Stomach (tissue), 9 donors: Measurements from ENCODE around the gene SORCS2. TPM values are rescaled to one million over a fixed set of nuclear protein-coding genes. Genes with fewer than 3 reads are reported as not detected.

ENCODE experiments used
- DNase-seq, 2 donors: peaks; one replicate each; pipeline versions ENCODE4 v3.0.0 to v3.0.0-alpha.2; 2013 to 2019
- H3K27ac ChIP-seq, 5 donors: fragments of 200-600 bp in 4 of 5; sonication (generic) in 4 of 5; one replicate each; pipeline ENCODE4 v1.5.1; 2013 to 2019; ENCODE audit warnings: mild to moderate bottlenecking in 1 of 5, moderate library complexity in 1 of 5
- H3K27me3 ChIP-seq, 3 donors: fragments of 200-600 bp; sonication (generic); one replicate each; pipeline ENCODE4 v1.5.1; 2017 to 2019; ENCODE audit warnings: mixed run types in 1 of 3
- H3K36me3 ChIP-seq, 4 donors: fragments of 200-600 bp; sonication (generic); 1 replicate in 3 of 4; 2 replicates in 1 of 4; pipeline ENCODE4 v1.5.1; 2016 to 2019
- H3K4me1 ChIP-seq, 4 donors: fragments of 200-600 bp; sonication (generic); one replicate each; pipeline ENCODE4 v1.5.1; 2016 to 2019
- H3K4me3 ChIP-seq, 4 donors: fragments of 200-600 bp; sonication (generic) in 3 of 4; one replicate each; pipeline ENCODE4 v1.5.1; 2016 to 2019; ENCODE audit warnings: mild to moderate bottlenecking in 1 of 4
- H3K9me3 ChIP-seq, 4 donors: fragments of 200-600 bp; sonication (generic); one replicate each; pipeline ENCODE4 v1.5.1; 2016 to 2019
- EP300 ChIP-seq: sonication (generic); formaldehyde crosslinking; IDR thresholded peaks from one replicate; pipeline ENCODE4 v1.6.1; 2017; ENCODE audit warnings: antibody characterized with exemption
- POLR2A ChIP-seq, 4 donors: fragments of 450-650 bp; IDR thresholded peaks; one replicate each; pipeline ENCODE4 v1.6.1; 2016; ENCODE audit warnings: antibody characterized with exemption in 4 of 4, control low read depth in 2 of 4, mild to moderate bottlenecking in 1 of 4, moderate library complexity in 1 of 4
- POLR2AphosphoS5 ChIP-seq, 3 donors: sonication (generic); formaldehyde crosslinking; IDR thresholded peaks; one replicate each; pipeline ENCODE4 v1.6.1; 2016; ENCODE audit warnings: antibody characterized with exemption in 3 of 3
- WGBS, 5 donors: extraction: QIAGEN DNeasy Blood & Tissue Kit in 3 of 5; methylation state at CpG; one replicate each; pipeline versions ENCODE4 v1.1.5 to v1.1.7; 2013 to 2018; 5-methylcytosine and 5-hydroxymethylcytosine counted together
- intact Hi-C: fragments of 100-400 bp; cut with DNase I; formaldehyde crosslinking; loops from one replicate; pipeline ENCODE4 v1.15.1; 2023; ENCODE audit warnings: low total_unique reads
- polyA plus RNA-seq, 3 donors: library from polyadenylated mRNA; stranded (reverse); fragments of 200-250 nt; gene quantifications; one replicate each; pipeline ENCODE4 v1.2.3, GENCODE V29; 2013
- total RNA-seq, 5 donors: library from RNA; depleted of rRNA; stranded (reverse); fragments of >200 nt; gene quantifications; one replicate each; pipeline versions ENCODE4 v1.1.0 to v1.2.3, GENCODE V29; 2014 to 2016
- TF ChIP-seq, protein P1 (sequence below), 7 experiments: fragments of 450-650 bp in 4 of 7; fragments of 200-600 bp in 3 of 7; sonication (generic) in 3 of 7; IDR thresholded peaks; one replicate each; pipeline ENCODE4 v1.5.1; 2016 to 2019; ENCODE audit warnings: antibody characterized with exemption in 7 of 7, control low read depth in 2 of 7, mild to moderate bottlenecking in 1 of 7
- donor health status: healthy with polysubstance abuse.
- donor health status: Bipolar disorder and iron deficiency.
- donor health status: healthy.

The SORCS2 gene
- total and polyA plus RNA-seq, 8 donors: under 0.01 to 13.0 (median 0.50) TPM; not detected in 1

DNA sequence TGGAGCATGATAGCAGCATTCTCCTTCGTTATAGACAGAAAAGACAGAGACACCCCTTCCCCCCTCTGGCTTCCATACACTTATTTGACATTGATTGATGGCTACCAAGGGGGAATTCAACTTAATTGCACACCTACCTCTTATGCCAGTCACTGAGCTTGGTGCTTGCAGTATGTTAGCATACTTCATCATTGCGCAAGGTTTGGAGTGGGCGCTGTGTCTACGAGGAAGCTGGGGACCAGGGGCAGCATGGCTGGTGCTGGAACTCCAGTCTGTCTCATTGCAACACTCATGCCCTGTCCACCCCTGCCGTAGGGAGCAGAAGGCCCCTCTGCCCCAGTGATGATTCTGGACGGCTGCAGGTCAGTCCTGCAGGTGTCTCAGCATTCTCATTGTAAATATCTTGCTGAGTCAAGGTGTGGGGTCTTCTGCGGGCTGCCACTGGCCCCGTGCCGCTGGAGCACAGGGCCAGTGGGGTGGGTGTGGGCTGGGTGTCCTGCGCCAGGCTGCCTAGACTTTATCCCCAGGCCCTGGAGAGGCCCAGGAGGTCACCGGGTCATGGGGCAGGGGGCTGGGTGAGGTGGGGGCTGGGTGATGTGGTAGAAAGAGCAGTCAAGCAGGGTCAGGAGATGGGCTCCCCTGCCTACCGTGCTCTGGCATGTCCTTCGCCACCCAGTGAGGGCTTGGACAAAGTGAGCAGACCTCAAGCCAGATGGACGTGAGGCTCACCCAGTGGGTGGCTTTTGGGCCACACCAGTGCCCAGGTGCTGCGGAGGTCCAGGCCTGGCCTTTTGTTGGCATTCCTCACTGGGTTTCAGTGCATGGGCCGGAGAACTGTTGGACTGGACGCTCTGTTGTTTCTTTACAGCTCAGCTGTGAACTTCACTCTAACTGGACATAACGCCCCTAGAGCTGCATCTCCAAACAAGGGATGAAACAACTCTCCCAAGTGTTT lies 156.9 kb downstream of the SORCS2 start:
- no peak overlapping the region for H3K4me3 ChIP-seq
- WGBS, 5 donors: 77 to 88% (median 81%) methylated on average over 10 to 18 of the region's 18 CpGs
- no peak for DNase-seq
- peaks cover 0 to 18% (median 14%) of the 10 kb centered on the region in 4 donors for H3K9me3 ChIP-seq
- H3K27me3 ChIP-seq: peaks cover 0 to 14% (median 0%) of the 10 kb centered on the region in 3 donors
- TF ChIP-seq POLR2A (IDR thresholded peaks at IDR 0.05) (no peak), POLR2AphosphoS5 (IDR thresholded peaks at IDR 0.05) (no peak), EP300 (no peak)
- TF ChIP-seq, protein P1, sequence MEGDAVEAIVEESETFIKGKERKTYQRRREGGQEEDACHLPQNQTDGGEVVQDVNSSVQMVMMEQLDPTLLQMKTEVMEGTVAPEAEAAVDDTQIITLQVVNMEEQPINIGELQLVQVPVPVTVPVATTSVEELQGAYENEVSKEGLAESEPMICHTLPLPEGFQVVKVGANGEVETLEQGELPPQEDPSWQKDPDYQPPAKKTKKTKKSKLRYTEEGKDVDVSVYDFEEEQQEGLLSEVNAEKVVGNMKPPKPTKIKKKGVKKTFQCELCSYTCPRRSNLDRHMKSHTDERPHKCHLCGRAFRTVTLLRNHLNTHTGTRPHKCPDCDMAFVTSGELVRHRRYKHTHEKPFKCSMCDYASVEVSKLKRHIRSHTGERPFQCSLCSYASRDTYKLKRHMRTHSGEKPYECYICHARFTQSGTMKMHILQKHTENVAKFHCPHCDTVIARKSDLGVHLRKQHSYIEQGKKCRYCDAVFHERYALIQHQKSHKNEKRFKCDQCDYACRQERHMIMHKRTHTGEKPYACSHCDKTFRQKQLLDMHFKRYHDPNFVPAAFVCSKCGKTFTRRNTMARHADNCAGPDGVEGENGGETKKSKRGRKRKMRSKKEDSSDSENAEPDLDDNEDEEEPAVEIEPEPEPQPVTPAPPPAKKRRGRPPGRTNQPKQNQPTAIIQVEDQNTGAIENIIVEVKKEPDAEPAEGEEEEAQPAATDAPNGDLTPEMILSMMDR (IDR thresholded peaks at IDR 0.05): no peak
- H3K4me1 ChIP-seq: no peaks in the 10 kb centered on the region
- H3K36me3 ChIP-seq: no peaks in the 10 kb centered on the region
- no peak overlapping the region for H3K27ac ChIP-seq
- intact Hi-C loops: no loop called here

DNA sequence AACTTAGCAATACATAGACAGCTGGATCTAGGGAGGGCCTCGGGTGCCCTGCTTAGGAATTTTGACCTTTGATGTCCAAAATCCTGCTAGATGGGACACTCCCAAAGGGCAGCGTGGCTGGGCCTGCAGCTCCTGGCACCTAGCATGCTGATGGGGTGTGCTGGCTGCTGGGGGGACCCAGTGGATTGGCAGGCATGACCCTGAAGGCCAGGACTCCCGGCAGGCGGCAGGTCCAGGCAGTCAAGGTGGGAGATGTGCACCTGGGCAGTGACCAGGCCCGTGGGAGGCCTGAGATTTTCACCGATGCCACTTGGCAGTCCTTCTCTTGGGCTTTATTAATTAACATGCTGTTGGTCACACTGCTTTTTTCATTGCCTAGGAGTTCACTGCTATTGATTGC lies 158.1 kb downstream of the SORCS2 start:
- no peak for DNase-seq
- 69 to 81% (median 75%) methylated on average over 5 to 6 of the region's 6 CpGs for WGBS, 5 donors
- H3K27me3 ChIP-seq: peaks cover 0 to 14% (median 0%) of the 10 kb centered on the region in 3 donors
- H3K36me3 ChIP-seq: no peaks in the 10 kb centered on the region
- TF ChIP-seq EP300: no peak
- no peaks in the 10 kb centered on the region for H3K4me1 ChIP-seq
- H3K27ac ChIP-seq: no peak overlapping the region
- intact Hi-C loops: no loop called here
- H3K4me3 ChIP-seq: no peak overlapping the region
- H3K9me3 ChIP-seq: peaks cover 0 to 18% (median 14%) of the 10 kb centered on the region in 4 donors

DNA sequence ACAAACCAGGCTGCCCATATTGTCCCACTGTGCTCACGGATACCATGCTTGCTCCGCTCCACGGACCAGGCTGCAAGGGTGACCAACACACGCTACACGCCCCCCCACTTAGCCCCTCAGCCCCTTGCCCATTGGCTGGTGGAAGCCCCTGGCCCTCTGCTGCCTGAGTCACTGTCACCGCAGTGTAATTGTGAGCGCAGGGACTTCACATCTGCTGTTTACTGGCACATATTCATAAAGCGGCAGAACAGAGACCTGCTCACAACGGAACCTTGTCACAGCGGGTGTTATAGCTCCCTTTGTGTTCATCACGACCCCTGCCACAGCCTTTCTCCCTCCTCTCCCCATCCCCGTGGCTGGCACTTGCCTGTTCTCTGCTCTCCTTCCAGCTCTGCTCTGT lies 158.7 kb downstream of the SORCS2 start:
- TF ChIP-seq, protein P1 (IDR thresholded peaks at IDR 0.05): no peak
- no peak for TF ChIP-seq POLR2AphosphoS5 (IDR thresholded peaks at IDR 0.05)
- WGBS, 5 donors: 56 to 74% (median 63%) methylated on average over 11 to 12 of the region's 12 CpGs

DNA sequence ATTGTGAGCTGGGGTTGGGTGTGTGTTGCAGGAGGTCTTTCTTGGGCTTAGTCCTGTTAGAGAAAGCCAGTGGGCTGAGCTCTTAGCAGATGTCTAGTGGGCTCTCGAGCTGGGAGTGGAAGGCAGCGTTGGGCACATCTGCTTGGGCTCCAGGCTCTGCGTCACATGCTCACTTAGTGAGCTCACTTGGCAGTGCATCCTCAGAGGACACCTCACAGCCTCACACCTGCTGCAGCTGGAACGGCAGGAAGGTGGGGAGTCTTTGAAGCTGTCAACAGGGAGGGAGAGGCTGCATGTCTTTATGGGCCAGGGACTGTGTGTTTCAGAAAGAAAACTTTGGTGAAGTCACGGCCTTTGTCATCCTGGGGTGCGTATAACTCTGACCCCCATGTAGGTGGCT lies 160.1 kb downstream of the SORCS2 start:
- Histone ChIP-seq H3K36me3 (no peaks in the 10 kb centered on the region), H3K27ac (no peak overlapping the region), H3K9me3 (no peaks in the 10 kb centered on the region), H3K4me1 (no peaks in the 10 kb centered on the region), H3K27me3 (peaks cover 0 to 14% (median 0%) of the 10 kb centered on the region in 3 donors), H3K4me3 (no peak overlapping the region)
- DNase-seq: no peak
- 68 to 81% (median 80%) methylated on average over 6 of the region's 6 CpGs for WGBS, 5 donors
- intact Hi-C loops: no loop called here
- TF ChIP-seq, protein P1 (IDR thresholded peaks at IDR 0.05): no peak
- no peak for TF ChIP-seq EP300
- TF ChIP-seq POLR2AphosphoS5 (IDR thresholded peaks at IDR 0.05): no peak
- TF ChIP-seq POLR2A (IDR thresholded peaks at IDR 0.05): no peak

More for the DNA sequence above, 158.7 kb downstream of the SORCS2 start:
- no peak for DNase-seq
- no peaks in the 10 kb centered on the region for H3K4me1 ChIP-seq
- H3K9me3 ChIP-seq: peaks cover 0 to 12% (median 11%) of the 10 kb centered on the region in 4 donors
- H3K27ac ChIP-seq: no peak overlapping the region
- H3K4me3 ChIP-seq: no peak overlapping the region
- intact Hi-C loops: no loop called here
- peaks cover 0 to 14% (median 0%) of the 10 kb centered on the region in 3 donors for H3K27me3 ChIP-seq
- H3K36me3 ChIP-seq: no peaks in the 10 kb centered on the region
